SHP77 (cell line): ENCODE data around the gene BEGAIN.

ENCODE experiments used
- DNase-seq, 2 experiments: peaks; one replicate each; lab custom pipeline; 2025; lab: John Stamatoyannopoulos, UW

BEGAIN gene

GRCh38 chr14:100549834-100550625 is 37.2 kb downstream of the BEGAIN start:
- no peak for DNase-seq

DNA sequence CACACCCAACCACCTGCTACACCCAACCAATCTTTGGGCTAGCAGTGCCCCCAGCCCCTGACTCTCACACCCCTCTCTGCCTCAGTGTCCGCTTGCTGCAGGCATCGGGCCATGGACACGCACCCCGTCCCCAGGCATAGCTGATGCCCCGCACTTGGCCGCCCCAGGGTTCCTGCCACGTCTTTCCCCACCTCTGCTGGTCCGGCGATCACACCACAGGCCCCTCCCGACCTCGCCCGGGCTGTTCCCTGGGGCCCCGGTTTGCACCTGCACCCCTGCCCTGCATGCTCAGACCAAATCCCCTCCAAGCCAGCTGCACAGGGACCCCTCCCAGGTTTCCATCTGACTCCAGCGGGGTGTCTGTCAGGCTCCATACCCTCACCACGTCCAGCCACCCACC is 38.3 kb downstream of the BEGAIN start:
- no peak for DNase-seq

DNA sequence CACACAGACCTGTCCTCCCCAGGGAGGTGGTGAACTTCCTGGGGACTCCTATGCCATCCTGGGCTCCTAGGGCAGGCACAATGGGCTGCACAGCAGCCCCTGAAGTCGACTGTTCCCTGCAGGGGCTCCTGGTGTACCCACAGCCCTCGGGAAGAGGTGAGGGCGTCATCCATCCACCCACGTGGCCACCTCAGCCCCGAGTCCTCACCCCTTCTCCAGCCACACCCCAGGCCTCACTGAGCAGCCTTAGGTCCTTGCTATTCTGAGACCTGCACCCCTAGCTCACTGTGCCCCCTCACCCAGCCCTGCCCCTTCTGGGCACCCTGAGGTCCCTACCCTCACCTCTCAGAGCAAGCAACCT is 38.9 kb downstream of the BEGAIN start:
- no peak for DNase-seq

GRCh38 chr14:100547633-100548294 is 39.5 kb downstream of the BEGAIN start:
- DNase-seq: peak; percentile 23 to 51

- DNase-seq: no peak
Observed at GRCh38 chr14:100546051-100546443, 41.2 kb downstream of the BEGAIN start.

DNA sequence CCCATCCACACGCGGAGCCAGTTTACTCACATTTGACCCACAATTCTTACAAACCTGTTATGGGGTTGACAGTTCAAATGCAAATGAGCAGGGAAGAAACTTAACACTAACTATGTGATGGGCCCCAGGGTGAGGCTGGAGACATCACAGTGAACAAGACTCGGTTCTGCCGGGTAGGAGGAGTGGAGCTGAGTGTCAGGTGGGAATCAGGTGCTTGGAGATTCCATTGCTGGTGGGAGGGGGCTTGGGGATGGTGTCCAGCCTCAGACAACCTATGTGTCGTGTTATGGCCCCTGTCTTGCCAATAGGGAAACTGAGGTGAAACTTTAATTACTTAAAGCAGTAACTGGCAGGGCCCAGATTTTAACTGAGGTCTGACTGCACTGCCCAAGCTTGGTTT is 41.9 kb downstream of the BEGAIN start:
- DNase-seq: no peak

- DNase-seq: no peak
Observed at GRCh38 chr14:100544506-100545141, 42.6 kb downstream of the BEGAIN start.

DNA sequence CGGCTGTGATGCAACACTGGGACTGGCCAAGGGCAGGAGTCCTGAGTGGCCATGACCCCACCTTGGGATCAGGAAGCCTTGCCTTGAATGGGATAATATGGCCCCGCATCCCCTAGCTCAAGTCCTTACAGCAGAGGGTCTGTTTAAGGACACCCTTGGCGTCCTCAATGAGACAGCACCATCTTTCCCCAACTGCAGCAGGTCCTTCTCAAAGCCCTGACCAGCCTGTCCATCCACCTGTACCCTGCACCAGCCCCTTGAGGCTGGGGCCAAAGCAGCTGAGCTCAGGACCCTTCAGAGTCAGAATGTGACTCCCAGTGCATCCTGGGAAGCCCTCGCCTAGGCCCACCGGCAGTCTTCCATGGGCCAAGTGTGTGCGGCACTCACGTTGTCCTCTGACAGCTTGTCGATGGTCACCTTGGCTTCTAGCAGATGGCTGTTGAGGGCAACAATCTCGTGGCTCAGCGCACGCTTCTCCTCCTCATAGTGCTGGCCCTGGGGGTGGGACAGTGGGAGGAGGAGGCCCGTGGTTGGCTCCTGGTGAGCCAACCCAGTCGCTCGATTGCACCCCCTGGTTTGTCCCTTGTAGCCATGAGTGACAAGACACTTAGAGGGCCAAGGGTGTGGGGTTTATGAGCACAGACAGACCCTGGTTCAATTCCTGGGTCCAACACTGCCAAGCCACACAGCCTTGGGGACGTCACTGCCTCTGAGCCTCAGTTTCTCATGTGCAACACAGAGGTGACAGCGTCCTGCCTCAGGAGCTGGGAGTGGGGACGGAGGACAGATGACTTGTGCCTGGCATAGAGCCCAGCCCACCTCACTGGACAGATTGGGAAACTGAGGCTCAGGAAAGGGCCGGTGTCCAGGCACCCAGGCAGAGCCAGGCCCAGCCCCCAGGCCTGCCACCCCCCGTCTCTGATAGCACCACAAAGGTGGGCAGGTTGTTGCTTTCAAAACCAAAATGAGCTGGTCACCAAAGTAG is 43.5 kb downstream of the BEGAIN start:
- no peak for DNase-seq

- no peak for DNase-seq
Observed at GRCh38 chr14:100542619-100543205, 44.5 kb downstream of the BEGAIN start.

DNA sequence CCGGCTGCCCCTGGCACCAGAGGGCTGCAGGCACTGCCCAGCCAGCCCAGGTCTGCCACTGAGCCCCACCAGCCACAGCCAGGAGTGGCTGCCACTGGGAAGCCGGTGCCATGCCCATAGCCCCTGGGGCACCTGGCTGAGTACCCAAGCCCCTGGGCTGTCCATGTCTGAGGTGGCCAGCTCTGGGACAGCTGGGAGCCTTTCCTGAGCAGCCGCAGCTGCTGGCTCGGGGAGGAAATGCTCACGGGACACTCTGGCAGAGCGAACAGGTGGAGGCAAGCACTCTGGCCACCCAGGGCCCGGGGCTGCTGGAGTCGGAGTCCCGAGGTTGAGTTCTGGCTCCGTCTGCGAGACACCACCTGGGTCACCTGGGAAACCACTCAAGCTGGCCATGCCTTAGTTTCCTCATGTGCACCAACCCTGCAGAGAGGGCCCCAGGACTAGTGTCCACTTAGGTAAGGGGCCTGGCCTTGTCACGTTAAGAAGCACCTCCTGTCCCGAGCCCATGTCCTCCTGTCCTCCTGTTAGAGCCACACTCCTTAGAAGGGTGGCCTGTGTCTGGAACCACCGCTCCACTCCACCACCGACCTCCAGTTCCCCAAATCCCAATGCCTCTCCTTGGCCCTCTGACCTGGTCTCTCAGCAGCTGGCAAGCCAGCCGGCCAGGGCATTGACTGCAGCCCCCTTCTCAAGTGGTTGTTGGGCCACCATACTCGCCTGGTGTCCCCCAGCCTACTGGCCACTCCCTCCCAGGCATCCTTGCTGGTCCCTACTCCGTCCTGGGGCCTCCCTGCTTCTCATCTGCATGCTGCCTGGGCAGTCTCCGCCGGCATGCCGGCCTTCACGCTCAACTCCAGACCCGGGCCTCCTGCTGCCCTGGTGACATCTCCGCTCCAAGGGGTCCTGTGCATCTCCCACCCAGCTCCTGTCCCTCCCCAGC is 45.3 kb downstream of the BEGAIN start:
- no peak for DNase-seq

GRCh38 chr14:100540926-100541620 is 46.1 kb downstream of the BEGAIN start:
- DNase-seq: no peak

GRCh38 chr14:100540141-100540925 is 46.9 kb downstream of the BEGAIN start:
- no peak for DNase-seq

DNA sequence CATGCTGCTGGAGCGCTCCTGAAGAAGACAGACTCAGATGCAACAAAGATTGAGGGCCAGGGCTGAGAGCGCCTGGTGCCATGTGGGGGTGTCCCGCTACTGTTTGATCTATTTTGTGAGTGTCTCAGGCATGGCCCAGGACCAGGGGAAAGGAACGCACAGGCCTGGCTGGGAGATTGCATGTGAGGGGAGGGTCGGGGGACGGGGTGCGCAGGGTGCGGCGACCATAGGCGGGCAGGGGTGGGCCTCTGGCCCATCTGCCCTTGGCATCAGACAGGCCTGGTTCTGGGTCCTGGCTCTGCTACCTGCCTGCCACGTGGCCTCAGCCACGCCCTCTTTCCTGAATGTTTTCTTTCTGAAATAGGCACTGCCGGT is 47.5 kb downstream of the BEGAIN start:
- no peak for DNase-seq

GRCh38 chr14:100539003-100539660 is 48.1 kb downstream of the BEGAIN start:
- DNase-seq: no peak

DNA sequence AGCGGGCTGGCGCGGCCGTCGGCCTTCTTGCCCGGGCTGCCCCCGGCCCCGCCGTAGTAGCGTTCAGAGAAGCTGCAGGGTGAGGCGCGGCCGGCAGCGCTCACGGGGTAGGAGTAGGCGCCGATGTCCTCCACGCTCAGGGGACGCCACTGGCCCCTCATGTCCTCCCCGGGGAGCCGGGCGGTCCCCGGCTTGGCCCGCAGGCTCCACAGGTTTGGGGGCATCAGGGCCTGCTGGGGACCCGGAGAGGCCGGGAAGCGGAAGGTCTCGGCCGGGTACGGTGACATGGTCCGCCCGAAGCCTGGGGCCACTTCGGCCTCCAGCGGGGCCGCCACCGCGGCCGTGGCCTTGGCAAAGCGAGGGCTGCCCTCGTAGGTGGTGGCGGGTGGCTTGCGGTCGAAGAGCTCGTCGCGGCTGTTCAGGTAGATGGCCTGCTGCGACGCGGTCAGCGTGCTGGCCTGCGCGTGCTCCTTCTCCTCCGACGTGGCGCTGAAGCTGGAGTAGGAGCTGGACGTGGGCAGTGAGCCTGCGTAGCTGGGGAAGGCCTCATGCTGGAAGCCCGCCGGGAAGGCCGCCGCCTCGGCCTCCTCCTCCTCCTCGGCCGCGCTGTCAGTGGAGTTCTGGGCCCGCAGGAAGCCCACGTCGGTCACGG is 48.7 kb downstream of the BEGAIN start:
- DNase-seq: no peak

GRCh38 chr14:100537446-100538350 is 49.5 kb downstream of the BEGAIN start:
- DNase-seq: no peak
